HG03354 (cell line): Measurements from ENCODE around the gene RINT1.

Experiments
- ATAC-seq: cut with Tn5 transposase; IDR thresholded peaks from one replicate; pipeline ENCODE4 v1.9.1; 2021; ENCODE audit warnings: mild to moderate bottlenecking; ENCODE audit not compliant: unreplicated experiment, poor library complexity, severe bottlenecking

Gene RINT1

DNA sequence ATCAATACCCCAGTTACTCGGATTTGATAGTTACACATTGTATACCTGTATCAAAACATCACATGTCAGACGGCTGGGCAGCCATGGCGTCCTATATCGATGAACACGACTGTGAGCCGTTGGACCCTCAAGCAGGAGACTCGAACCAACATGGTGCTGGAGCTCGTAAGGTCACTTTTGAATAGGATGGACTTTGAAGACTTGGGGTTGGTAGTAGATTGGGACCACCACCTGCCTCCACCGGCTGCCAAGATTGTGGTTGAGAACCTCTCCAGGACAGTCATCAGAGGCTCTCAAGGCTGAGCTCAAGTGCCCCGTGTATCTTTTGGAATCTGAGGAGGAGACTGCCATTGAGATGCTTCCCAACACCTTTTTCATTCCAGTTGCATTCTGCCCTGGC is 1.9 kb upstream of the RINT1 start:
- ATAC-seq: no peak

DNA sequence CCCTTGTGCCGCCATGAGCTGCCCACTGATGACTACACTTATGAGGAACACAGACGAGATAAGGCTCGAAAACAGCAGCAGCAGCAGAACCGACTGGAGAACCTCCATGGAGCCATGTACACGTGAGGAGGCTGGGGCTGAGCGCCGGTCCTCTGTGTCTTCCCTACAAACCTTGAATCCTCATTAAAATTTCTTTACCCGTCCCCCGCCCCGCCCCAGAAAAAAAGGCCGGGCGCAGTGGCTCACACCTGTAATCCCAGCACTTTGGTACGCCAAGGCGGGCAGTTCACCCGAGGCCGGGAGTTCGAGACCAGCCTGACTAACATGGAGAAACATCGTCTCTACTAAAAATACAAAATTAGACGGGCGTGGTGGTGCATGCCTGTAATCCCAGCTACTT is 1.5 kb upstream of the RINT1 start:
- no peak for ATAC-seq

DNA sequence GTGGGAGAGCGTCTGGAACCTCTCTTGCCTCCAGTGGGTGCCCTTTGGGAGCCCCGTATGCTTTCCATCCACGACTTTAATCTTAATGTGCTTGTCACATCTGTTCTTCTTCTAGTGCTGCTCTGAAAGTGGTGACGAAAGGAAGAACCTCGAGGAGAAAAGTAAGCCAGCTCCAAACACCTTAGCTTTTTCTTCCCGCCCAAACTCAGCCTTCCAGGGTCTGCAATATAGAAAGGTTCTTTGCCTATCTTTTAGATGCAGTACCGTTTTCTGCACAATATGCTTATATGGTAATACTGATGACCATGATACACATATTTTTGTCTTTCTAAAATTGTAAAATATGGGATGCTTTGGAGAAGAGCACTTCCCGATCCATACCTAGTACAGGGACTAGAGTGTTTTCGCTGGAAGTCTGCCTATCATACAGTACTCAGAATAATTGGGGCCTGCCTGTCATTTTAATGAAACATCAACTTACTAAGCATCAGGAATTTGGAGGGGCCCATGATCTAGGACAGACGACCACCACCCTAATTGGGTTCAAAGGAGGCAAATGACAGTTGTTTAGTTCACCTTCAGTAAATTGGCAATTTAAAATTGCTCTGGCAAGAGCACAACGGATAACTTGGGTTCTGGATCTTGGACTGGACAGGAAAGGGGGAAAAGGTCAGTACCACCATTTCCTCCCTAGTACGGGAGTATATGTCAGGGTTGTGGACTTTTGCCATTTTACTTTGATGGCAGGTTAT is 884 bp downstream of the RINT1 start:
- ATAC-seq: no peak

DNA sequence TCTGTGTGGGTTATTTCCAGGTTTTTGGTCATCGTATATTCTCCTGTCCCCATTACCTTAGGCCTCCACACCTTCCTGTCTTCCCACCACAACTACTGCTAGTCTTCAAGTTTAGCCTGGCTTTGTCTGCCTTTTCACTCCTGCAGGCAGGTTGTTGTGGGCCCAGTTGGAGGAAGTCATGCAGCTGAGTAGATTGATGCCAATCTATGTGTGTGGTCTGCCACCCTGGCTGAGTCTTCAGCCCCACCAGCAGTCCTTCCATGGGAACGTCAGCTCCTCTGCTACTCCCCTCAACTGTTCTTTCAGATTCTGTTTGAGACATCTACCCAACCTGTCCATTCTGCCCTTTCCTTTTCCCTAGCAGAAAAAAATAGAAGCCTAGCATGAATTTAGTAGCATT is 6.3 kb downstream of the RINT1 start:
- ATAC-seq: no peak

DNA sequence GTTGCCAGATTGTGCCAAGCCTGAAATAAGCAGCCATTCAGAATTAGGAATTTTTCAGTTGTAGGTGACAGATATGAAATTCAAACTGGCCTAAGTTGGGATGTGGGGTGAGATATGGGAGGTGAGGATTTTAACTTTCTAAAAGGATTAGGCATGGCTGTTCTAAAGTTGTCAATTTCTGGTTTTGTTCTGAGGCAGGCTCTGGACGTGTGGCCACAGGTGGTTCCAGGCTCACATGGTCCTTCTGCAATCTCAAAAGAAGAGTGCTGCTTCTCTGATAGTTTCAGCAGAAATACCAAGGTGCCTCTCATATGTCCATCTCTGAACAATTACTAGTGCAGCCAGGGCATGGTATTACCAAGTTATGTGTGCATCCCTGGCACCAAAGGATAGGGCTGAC is 27.9 kb downstream of the RINT1 start:
- no peak for ATAC-seq

DNA sequence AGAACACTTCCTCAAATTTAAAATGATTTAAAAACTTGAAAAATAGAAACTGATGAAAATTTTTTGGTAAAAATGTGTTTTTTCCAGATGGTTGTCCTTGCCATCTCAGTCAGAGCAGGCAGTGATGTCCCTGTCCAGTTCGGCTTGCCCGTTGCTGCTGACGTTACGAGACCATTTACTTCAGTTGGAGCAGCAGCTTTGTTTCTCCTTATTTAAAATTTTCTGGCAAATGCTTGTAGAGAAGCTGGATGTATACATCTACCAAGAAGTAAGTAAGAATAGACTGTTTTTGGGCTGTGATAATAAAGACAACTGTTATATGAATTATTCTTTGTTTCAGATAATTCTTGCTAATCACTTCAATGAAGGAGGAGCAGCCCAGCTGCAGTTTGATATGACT is 33.2 kb downstream of the RINT1 start:
- ATAC-seq: no peak

DNA sequence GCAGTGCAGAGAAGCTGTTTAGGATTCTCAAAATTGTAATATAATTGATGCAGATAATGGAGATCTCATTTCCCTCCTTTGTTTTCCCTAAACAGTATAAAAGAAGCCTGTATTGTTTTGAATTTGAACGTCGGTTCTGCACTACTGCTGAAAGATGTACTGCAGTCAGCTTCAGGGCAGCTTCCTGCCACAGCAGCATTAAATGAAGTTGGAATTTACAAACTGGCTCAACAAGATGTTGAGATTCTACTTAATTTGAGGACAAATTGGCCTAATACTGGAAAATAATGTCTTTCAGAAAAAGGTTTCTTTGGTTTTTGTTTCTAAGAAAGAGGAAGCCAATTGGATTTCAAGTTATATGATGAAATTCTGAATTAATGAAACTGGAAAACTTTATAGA is 35.0 kb downstream of the RINT1 start:
- no peak for ATAC-seq

DNA sequence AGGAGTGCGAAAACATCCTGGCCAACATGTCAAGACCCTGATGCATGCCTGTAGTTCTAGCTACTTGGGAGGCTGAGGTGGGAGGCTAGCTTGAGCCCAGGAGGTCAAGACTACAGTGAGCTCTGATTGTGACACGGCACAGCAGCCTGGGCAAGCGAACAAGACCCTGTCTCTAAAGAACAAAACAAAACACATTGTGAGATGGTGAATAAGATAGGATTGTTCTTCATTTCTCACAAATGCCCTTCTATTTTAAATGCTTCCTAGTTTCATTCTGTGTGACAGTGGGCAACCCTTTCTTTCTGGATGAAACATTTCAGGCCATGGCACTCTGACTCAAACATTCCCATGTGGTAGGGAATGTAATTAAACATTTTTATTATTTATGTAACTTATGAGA is 35.8 kb downstream of the RINT1 start:
- ATAC-seq: no peak

DNA sequence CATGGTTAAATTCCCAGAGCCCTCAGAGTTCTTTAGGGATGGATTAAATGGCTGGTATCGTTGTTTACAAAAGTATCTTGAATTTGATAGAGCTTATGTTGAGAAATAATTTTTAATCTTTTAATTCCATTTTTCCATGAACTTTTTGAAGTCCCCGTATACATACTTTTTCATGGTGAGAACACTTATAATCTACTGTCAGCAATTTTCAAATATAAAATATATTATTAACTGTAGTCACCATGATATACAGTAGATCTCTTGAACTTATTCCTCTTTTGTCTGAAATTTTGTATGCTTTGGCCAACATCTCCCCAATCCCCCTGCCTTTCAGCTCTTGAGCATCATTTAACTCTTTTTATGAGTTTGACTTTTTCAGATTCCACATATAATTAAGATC is 39.9 kb downstream of the RINT1 start:
- no peak for ATAC-seq

DNA sequence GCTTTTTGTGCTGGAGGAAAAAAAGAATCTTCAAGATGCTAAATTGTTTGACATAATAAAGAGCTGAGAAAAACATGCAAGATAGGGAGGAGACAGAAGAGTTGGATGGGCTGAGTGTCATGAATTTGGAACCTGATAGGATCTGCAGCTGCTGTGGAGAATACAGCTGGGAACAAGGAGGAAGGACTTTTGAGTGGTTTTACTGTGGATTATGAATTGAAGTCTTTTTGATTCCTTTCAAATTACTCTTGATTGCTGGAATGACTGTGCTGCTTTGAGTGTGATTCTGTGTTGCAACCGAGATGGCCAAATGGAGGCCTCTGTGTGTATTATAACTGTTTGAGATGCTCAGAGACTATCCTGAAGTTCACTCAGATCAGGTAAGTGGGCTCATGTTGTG is 45.2 kb downstream of the RINT1 start:
- ATAC-seq: no peak

DNA sequence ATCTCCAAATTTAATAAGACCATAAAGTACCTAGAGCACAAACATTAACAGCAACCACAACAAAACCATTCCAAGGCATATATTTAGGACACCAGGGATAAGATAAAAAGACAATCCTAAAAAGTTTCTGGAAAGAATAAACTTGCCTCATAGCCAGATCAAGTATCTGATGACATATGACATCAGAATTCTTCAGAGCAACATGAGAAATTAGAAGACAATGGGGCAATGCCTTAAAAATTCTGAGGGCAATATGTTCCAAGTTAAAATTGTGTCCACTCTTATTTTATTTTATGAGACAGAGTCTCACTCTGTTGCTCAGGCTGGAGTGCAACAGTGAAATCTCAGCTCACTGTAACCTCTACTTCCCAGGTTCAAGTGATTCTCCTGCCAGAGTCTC is 46.5 kb downstream of the RINT1 start:
- ATAC-seq: no peak

DNA sequence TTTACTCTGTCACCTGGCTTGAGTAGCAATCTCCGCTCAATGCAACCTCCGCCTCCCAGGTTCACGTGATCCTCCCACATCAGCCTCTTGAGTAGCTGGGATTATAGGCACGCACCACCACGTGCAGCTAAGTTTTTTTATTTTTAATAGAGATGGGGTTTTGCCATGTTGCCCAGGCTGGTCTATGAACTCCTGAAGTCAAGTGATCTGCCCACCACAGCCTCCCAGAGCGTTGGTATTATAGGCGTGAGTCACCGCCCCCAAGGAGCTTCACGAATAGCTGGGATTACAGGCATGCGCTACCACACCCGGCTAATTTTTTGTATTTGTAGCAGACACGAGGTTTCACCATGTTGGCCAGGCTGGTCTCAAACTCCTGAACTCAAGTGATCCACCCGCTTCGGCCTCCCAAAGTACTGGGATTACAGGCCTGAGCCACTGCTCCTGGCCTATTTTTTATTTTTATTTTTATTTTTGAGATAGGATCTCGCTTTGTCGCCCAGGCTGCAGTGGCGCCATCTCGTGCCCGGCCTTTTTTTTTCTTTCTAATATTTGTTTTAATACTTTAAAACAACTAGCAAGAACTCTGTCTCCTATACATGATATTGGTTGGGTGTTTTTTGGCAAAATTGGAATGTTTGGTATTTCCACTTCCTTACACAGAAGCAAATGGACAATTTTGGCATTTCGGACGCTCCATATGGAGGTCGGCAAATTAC is 48.2 kb downstream of the RINT1 start:
- ATAC-seq: no peak

DNA sequence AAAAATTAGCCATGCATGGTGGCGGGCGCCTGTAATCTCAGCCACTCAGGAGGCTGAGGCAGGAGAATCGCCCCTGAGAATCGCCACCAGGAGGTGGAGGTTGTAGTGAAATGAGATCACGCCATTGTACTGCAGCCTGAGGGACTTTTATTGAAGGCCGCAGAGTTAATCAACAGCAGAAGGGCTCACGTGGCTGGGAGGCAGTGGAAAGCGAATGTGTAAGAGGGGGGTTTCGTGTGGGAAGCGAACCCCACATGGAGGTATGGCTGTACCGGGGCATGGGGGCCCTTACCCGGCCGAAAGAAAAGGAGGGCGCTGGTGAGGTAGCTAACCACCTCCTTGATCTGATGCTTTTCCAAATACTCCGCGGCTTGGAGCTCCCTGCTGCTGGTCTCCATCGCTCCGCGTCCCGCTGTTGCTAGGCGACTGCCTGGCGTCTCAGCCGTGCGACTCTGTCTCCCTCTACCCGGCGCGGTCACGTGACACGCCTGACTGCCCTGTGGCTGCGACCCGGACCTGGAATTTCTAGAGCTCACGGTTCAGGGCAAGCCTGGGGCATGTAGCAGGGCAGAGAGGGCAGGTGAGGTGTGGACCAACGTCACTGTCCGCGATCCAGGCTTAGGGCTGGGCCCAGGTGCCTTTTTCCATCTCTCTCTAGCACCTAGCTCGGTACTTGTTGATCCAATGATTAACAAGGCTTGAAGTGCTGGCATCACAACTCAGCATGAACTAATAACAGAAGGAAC is 49.2 kb downstream of the RINT1 start, which contains the start of gene EFCAB10:
Gene EFCAB10 (minus strand): TSS at position 428 of the 746 bp plus-strand sequence. CDS start 30 bp downstream, at position 398.
- peak; percentile 94 for ATAC-seq

DNA sequence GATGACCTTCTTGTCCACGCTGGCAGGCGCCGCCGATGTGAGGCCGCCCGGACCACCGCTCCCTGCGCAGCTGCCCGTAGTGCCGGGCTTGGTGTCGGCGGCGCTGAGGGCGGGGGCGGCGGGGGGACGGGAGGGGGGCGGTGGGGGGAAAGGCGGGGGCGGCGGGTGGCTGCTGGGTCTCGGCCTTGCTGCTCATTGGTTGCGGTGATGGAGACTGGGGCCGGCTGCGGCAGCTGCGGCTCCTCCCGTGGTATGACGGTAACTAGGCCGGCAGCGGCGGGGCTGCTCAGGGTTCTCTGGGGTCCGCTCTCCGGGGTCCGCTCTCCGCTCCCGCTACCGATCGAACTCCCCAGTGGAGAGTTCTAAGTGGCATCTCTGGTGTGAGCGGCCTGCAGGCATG is 51.1 kb downstream of the RINT1 start:
- no peak for ATAC-seq

DNA sequence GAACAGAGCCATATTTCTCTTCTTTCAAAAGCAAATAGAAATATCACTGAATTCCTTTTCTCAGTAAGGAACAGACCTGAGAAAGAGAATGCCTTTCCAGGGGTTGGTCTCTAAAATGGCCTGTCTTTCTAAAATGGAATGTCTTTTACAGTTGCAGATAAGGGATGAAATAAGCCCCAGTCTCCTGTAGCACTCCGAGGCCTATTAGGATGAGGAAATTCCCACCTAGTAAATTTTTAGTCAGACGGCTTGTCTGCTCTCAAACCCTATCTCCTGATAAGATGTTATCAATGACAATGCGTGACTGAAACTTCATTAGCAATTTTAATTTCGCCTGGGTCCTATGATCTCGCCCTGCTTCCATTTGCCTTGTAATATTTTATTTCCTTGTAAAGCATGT is 52.2 kb downstream of the RINT1 start:
- ATAC-seq: no peak

DNA sequence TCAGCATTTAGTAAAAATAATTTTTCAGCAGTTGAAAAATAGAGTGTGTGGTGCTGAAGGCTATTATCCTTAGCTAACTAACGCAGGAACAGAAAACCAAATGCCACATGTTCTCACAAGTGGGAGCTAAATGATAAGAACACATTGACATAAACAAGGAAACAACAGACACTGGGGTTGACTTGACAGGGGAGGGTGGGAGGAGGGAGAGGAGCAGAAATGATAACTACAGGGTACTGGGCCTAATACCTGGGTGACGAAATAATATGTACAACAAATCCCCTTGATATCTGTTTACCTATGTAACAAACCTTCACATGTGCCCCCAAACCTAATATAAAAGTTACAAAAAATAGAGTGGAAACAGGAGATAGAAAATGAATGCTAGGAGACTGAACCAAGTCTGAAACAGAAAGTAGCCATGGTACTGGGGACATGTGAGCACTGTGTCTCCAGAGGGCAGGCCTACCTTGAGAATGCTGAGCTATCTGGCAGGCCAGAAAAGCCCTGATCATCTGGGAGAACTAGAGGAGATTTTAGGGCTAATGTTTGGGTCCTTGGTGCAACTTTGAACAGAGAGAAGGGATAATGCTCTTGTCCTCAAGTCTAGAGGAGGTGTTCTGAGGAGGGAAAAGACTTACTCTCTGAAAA is 54.0 kb downstream of the RINT1 start:
- ATAC-seq: no peak

DNA sequence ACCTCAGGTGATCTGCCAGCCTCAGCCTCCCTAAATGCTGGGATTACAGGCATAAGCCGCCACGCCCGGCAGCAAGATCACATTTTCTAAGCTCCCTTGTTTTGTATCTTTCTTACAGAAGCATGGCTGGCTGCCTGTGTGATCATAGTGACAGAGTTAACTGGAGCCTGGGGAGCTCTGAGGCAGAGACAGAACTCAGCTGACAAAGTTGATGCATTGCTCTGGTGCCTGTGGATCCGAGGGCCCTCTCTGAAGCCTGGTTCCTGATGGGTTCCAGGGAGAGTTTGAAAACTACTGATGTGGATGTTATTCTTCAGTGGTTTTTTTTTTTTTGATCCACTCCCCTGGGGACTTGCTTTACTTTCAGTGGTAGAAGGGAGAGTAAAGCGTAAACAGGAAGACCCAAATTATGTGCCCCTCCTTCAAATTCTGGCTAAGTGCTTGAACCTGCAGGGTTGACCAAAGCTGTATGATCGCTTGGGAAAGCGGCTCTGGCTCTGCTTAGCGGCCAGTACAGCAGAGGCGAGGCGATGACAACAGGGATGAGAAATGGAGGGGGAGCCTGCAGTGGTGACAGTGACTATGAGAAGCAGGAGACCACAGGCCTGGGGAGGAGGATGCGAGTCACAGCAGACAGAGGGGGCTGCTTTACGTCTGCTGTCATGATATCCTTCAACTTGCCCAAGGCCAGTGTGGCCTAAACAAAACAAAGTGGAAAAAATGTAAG is 56.1 kb downstream of the RINT1 start:
- no peak for ATAC-seq

DNA sequence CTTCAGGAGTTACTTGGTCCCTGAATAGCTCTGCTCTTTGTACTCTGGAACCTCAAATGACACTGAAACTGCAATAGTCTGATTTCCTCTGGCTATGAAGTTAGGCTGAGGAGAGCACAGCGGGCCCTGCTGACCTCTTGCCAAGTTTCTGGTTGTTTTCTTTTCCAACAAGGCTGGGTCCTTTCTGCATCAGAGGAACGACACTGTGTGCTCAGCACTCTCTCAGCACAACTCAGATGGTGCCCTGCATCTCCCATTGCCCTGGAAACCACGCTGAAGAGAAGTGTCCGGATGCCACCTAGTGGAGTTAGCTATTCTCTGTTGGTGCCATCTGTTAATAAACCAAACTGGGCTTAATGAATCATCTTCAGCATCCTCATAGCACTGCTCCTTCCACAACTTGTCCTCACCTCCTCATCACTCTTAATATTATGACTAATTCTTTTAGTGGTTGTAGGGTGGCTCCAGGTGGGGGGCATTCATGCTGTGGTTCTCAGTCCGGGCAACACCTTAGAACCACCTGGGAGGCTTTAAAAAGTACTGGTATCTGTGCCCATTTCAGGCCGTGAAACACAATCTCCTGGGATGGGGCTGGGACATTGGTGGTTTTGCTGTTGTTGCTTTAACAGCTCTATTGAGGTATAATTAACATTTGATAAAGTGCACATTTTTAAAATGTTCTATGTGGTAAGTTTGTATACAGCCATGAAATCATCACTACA is 57.5 kb downstream of the RINT1 start:
- ATAC-seq: peak; percentile 89

DNA sequence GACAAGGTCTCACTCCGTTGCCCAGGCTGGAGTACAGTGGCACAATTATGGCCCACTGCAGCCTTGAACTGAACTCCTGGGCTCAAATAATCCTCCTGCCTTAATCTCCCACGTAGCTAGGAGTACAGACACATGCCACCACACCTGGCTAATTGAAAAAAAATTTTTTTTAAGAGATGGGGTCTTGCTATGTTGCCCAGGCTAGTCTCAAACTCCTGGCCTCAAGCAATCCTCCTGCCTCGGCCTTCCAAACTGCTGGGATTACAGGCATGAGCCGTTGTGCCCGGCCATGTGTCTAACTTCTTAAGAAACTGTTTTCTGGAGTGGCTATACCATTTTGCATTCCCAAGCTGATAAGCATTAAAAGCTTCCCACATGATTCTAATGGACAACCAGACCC is 58.8 kb downstream of the RINT1 start:
- ATAC-seq: no peak
